Epidermal melanocyte (primary cell): ENCODE measurements around the gene SEMA4G.
A peak's percentile ranks its signal among the peaks of the same experiment; 100 is the strongest.
"Not testable (repeated sequence)": the region's sequence is repeated elsewhere in the genome, so short reads cannot be mapped to it uniquely, and the experiment has no call there.

ENCODE experiments used
- DNase-seq: peaks from one replicate; pipeline ENCODE4 v3.0.0; 2011; ENCODE audit warnings: low spot score; ENCODE audit not compliant: insufficient read length

The SEMA4G gene

DNA sequence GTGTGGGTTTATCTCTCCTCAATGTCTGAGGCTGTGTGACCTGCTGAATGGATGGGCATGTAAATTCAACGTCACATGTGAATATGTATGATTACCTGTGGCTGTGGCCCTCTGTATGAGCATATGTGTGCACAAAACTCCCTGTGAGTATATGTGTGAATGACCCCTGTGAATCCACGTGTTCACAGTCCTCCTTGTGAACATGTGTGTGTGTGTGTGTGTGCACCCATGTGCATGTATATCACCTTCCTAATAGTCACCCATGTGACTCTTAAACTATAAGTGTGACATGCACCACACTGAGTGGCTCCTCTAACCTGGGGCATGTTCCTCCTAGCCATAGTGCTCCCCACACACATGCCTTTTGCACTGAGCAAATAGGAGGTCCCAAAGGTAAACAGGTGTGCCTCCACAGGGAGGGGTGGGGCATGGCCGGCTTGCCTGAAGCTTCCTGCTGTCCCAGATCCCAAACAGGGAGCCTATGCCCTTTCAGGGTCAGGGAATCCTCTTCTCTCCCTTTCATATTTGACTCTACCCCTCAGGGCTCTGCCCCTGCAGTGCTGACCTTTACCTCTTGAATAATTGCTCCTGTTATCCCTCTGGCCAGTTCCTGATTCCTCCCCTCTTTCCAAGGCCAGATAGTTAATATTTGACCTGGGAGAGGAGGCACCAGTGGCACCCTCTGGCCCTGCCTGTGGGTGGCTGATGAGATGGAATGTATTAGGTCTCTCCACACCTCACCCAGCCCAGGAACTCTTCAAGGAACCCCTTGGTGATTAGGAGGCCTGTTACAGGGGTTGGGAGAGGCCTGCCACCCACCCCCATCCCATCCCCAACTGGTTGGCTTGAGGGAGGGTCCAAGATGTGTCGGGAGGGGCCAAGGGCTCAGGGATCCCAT, 1.9 kb downstream of the SEMA4G start:
- DNase-seq: no peak

DNA sequence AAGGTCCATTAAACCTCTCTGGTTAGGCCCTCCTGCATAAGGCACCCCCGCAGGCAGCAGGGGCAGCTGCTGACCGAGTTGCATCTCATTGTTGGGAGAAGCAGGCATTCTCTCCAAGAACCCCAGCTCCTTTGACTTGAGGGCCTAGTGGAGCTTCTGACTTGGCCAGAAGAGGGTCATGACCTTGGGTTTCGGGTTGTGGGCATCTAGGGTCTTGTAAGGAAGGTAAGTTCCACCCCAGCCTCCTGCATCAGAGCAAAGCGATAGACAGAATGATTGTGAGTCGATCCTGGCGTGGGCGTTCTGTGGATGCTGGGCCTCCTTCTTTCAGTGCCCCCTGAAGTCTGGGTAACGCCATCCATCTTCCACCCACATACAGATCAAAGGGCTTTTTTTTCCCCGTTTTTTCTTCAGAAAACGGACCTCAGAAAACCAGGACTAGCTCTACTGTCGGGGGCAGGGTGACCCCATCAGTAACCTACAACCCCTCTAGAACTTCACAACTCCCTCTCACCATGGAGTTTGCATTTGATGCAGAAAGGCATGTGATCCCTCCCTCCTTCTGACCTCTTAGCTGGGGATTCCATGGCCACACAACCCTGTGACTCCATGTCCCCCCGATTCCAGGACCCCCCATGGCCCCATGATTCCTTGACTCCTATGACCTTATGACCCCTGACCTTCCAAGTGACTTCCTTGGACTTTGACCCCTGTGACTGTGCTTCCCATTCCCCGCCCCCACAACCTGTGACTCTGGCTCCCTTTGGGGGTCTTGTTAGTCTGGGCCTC, 3.0 kb downstream of the SEMA4G start:
- DNase-seq: no peak

DNA sequence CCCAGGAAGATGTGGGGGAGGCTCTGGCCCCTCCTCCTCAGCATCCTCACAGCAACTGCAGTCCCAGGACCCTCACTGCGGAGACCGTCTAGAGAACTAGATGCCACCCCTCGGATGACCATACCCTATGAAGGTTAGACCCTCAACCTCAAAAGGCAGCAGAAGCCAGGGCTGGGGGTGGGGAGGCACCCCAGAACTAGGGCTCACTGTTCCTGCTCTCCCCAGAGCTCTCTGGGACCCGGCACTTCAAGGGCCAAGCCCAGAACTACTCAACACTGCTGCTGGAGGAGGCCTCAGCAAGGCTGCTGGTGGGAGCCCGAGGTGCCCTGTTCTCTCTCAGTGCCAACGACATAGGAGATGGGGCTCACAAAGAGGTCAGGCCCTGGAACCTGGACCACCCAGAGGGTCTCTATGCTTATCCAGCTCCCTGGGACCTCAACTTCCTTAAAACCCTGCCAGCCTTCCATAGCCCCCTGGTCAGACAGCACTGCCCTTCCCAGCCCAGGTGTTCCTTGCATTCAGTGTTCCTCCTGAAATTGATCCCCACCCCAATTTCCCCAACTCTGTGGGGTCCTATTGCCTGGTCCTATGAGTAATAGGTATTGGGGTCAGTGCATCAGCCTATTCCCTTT, 3.7 kb downstream of the SEMA4G start:
- DNase-seq: no peak

DNA sequence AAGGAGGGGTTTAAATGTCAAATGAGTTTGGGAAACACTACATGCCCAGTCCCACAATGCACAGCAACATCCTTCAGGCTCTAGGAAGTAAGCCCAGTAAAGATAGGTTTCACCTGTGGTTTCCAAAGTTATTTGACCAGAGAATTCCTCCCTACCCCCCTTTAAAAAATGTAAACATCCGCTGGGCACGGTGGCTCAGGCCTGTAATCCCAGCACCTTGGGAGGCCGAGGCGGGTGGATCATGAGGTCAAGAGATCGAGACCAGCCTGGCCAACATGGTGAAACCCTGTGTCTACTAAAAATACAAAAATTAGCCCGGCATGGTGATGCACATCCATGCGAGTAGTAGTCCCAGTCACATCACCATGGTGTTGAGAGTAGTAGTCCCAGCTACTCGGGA, 6.1 kb downstream of the SEMA4G start:
- DNase-seq: not testable (repeated sequence)

DNA sequence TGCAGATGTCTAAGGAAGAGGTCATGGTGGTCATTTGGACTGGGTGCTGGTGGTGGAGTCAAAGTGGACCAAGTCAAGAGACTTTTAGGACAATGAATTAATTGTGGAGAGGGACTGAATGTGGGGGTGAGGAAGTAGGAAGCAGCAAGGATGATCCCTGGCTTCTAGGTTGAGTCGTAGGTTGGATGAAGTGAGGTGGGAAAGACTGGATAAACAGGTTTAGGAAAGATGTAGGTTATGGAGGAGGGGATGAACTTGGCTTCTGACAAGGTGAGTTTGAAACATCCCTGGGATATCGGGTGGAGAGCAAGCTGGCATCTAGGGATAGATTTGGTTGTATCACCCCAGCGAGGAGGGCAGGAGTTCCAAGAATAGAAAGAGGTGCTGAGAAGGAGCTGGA, 7.6 kb downstream of the SEMA4G start:
- no peak for DNase-seq

DNA sequence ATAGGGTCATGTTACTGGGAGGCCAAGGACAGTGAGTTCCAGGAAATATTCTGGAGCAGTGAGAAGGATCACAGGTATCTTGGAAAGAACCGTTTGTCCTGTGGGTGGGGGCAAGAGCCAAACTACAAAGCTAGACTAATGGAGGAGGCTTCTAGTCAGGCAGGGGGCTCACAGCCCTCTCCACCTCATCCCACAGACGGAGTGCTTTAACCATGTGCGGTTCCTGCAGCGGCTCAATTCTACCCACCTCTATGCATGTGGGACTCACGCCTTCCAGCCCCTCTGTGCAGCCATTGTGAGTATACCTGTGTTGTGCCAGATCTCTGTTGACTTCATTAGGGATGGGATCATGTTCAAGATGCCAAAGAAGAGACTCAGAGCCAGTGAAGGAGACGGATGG, 8.1 kb downstream of the SEMA4G start:
- no peak for DNase-seq

DNA sequence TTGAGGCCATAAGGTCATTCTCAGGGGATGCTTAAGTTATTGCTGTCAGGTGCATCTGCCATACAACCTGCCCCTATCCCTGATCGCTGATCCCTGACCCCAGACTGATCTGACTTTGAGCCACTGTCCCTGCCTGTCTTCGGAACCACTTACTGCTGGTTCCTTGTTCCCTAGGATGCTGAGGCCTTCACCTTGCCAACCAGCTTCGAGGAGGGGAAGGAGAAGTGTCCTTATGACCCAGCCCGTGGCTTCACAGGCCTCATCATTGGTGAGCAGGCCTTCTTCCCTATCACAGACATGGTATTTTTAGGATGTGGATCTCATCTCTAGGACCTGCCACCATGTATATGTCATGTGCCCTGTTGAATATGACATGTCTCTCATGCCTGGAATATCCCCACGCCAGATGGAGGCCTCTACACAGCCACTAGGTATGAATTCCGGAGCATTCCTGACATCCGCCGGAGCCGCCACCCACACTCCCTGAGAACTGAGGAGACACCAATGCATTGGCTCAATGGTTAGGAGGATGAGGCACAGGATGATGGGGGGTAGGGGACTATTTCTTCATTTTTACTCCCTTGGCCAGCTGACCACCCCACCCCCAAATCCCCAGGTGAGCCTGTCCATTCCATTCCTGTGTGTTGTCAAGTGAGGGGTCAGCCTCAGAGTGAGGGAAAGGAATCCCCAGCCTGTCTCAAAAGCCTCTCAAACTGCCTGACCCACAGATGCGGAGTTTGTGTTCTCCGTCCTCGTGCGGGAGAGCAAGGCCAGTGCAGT, 9.0 kb downstream of the SEMA4G start:
- DNase-seq: no peak

DNA sequence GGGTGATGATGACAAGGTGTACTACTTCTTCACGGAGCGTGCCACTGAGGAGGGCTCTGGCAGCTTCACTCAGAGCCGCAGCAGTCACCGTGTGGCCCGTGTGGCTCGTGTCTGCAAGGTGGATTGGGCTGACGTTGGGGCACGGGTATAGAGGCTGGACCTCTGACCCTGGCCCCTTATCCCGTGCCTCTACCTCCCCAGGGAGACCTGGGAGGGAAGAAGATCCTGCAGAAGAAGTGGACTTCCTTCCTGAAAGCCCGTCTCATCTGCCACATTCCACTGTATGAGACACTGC, 9.5 kb downstream of the SEMA4G start:
- no peak for DNase-seq

DNA sequence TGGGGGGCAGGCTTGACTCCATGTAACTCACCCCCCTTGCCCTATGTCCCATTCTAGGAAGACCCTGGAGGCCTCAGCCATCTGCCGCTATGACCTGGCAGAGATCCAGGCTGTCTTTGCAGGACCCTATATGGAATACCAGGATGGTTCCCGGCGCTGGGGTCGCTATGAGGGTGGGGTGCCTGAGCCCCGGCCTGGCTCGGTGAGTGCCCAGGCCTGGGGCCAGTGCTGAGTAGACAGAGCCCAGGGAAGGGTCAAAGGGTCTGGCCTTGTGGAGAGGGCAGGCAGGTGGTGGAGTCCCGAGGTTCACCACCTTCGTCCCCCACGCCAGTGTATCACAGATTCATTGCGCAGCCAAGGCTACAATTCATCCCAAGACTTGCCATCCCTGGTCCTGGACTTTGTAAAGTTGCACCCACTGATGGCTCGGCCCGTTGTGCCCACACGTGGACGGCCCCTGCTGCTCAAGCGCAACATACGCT, 10.5 kb downstream of the SEMA4G start:
- DNase-seq: no peak

DNA sequence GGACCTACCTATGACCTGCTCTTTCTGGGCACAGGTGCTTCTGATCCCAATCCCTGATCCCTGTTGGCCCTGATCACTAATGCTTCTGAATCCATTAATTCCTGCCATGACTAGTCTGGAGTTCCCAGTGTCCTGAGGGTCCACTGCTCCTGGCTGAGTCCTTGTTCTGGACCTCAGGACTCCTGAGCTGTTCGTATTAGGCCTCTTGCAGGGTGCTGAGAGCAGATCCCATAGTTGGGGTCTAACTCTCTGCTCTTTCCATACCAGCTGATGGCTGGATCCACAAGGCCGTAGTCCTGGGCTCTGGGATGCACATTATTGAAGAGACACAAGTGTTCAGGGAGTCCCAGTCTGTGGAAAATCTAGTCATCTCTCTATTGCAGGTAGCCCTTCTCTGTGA, 11.0 kb downstream of the SEMA4G start:
- DNase-seq: no peak

DNA sequence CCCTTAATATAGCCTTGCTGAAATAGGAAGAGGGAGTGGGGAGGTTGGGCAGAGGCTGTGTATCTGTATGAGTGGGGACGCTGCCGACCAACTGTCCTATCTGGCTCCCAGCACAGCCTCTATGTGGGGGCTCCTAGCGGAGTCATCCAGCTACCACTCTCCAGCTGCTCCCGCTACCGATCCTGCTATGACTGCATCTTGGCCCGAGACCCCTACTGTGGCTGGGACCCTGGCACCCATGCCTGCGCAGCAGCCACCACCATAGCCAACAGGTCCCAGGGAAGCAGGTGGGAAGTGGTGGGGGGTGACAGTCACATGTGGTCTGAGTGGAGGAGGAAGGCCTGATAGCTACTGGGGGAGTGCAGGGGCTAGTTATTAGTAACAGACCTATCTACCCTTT, 11.4 kb downstream of the SEMA4G start:
- no peak for DNase-seq

DNA sequence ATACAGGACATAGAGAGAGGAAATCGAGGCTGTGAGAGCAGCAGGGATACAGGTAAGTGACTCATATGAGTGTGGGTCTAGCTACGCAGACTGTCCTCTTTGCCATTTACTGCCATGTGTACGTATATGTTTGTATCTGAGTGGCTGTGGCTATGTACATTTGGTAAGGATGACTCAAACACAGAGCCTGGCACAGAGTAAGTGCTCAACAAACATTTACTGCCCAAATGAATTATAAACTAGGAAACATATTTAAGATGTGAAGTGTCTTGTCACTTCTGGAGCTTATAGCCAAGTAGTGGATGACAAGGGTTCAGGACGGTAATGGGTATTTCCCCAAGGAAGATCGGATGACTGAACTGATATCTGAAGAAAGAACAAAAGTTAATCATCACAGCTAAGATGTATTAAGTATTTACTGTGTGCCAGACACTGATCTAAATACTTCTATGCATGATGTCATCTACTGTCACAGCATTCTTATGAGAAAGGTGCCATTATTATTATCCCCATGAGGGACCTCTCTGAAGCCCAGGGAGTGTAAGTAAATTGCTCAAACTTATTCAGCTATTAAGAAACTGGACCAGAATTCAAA, 12.0 kb downstream of the SEMA4G start:
- no peak for DNase-seq

DNA sequence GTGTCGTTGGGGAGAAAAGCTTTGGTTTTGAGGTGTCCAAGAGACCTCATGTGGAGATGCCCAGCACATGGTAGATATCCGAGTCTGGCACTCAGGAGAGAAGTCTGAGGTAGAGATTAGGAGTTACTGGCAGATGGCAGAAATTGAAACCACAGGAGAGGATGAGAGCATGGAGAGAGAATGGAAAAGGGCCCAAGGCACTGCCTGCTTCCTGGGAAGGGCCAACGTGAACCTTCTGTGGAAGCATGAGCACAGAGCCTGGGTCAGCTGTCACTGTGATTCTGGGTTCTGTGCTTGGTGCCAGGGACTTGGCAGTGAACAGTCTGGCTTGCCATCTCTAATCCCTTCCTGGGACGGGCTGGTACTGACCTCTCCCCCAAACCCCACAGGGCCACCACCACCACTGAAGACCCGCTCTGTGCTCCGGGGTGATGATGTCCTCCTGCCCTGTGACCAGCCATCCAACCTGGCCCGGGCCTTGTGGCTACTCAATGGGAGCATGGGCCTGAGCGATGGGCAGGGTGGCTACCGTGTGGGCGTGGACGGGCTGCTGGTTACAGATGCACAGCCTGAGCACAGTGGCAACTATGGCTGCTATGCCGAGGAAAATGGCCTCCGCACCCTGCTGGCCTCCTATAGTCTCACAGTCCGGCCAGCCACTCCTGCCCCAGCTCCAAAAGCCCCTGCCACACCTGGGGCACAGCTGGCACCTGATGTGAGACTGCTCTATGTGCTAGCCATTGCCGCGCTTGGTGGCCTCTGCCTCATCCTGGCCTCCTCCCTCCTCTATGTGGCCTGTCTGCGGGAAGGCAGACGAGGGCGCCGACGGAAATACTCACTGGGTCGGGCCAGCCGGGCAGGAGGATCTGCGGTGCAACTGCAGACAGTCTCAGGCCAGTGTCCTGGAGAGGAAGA, 13.9 kb downstream of the SEMA4G start:
- no peak for DNase-seq

DNA sequence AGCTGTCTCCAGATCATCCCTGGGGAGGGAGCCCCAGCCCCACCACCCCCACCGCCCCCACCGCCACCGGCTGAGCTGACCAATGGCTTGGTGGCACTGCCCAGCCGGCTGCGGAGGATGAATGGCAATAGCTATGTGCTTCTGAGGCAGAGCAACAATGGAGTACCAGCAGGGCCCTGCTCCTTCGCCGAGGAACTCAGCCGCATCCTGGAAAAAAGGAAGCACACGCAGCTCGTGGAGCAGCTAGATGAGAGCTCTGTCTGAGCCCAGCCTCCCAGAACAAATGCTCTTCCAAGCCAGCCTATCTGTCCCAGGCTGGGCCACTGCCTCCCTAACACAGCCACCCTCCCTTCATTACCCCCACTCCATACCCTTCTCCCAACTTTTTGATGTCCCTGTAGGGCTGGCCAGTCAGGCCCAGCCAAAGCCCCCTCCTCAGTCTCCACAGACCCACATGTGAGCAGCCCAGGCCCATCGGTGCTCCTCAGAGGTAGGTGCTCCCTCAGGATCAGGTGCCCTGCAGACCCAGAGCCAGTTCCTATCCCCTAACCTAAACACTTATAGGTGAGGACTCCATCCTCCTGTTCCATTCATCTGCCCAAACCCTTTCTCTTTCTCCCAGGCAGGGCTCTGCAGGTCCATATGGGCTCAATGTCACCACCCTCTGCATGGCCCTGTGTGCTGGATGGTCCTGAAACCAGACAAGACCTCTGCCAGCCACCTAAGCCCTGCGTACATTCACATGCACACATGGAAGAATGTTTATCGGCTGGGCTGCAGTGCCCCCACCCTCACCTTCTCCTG, 14.8 kb downstream of the SEMA4G start:
- DNase-seq: no peak

DNA sequence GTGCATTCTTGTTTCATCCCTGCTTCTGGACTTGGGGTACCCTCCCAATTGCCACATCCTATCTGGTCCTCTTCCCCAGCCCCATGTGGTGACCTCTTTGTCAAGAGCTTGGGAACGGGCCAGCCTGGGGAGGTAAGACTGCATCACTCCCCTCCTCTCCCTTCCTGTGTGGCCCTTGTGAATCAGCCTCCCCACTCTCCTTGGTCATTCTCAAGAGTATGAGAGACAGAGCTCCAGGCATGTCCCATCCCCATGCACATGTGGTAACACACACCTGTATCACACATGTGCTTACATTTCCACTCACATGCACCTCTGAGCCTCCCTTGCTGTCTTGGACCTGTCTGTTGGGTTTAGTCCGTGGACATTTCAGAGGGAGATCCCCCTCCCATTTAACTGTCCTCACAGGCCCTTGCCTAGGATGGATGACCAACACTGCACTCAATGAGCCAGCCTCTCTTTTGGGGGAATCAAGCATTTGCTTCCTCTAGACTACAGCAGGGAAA, 15.4 kb downstream of the SEMA4G start:
- DNase-seq: no peak

DNA sequence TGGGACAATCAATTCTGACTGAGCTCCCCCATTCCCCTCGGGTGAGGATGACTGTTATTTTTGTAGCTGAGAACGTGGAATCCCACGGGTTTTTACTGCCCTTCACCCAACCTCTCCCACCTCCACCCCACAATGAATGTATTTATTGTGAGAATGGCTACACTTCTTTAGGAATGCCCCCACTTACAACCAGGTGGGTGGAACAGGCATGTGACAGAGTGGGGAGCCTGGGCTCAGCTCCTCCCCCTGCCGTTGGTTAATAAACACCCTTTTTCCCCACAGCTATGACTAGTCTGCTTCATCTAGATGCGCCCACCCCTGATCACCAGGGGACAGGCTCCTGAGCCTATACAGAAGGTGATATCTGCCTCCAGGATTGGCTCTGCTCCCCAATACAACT, 16.0 kb downstream of the SEMA4G start:
- no peak for DNase-seq

DNA sequence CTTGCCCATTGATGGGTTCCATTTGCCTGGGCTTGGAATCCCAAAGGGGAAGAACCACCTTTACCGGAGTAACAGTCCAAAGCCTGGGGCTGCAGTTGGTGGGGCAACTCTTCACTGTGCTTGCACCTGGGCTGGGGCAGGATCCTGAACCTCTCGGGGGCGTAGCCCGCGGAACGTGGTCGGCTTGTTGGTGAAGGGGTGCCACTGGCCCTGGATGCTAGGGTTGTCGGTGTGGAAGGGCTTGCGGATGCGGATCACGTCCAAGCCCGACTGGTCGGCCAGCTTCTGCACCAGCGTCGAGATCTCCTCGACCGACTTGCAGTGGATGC, 17.3 kb downstream of the SEMA4G start:
- DNase-seq: no peak

DNA sequence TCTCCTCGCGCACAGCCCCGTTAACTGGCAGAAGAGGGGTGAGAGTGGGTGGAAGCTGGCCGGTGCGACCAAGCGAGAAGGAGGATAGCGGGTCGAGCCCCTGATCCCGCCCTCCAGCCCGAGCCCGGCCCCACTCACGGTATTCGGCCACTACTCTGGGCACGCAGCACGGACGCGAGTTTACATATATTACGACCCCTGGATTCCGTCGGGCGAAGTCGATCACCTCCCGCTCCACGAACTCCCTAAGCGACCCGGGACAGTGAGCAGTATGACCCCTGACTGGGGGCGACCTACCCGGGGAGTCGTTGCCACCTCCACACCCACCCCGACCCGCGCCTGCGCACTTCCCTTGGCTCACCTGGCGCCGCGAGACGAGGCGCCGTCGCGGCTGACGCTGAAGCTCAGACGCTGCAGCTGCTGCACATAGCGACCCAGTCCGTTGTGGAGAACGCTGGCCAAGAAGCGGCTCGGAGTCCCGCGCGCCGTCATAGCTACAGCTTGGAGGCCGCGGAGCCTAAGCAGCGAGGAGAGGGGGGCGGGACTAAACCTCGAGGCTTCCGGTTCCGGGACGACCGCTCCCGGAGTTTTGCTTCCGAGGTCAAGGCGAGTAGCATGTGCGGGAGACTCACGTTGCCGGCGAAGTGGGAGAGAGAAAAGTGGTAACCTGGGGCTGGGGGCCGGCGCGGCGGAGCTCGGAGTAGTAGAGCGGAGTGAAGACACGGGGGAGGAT, 17.8 kb downstream of the SEMA4G start, which contains the start of the genes MRPL43 and TWNK:
TSS of gene MRPL43 (minus strand) at position 546 of the 733 bp plus-strand sequence. CDS start at position 492, 54 bp downstream.
TSS of gene TWNK (plus strand) at position 592 of the 733 bp plus-strand sequence. CDS start 668 bp downstream, outside the sequence.
- peak; percentile 94 for DNase-seq
